Measurements from ENCODE around the gene STPG1. TPM values are rescaled to one million over a fixed set of nuclear protein-coding genes. Genes with fewer than 3 reads are reported as not detected.

The STPG1 gene
- total RNA-seq, 2 donors from 2014 or later = 9.8 to 10.8 TPM

DNA sequence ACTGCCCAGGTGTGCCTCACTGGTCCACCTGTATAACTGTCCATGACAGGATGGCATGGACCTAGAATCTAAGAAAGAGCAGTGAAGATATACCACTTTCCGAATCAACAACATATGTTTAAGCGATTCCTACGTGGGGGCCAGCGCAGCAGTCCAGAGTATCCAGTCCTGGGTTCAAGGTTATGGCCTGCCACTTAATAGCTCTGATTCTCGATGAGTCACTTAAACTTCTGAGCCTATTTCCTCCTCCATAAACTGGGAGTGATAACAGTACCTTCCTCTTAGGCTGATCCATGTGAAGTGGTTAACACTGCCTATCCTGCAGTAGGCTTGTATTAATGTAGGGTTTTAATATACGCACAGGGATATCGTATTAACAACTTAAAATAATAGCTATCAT lies 2.8 kb downstream of the STPG1 start:
- TF ChIP-seq POLR2AphosphoS5 (IDR thresholded peaks at IDR 0.05) (no peak), POLR2A (IDR thresholded peaks at IDR 0.05) (no peak)
- TF ChIP-seq, protein P1, sequence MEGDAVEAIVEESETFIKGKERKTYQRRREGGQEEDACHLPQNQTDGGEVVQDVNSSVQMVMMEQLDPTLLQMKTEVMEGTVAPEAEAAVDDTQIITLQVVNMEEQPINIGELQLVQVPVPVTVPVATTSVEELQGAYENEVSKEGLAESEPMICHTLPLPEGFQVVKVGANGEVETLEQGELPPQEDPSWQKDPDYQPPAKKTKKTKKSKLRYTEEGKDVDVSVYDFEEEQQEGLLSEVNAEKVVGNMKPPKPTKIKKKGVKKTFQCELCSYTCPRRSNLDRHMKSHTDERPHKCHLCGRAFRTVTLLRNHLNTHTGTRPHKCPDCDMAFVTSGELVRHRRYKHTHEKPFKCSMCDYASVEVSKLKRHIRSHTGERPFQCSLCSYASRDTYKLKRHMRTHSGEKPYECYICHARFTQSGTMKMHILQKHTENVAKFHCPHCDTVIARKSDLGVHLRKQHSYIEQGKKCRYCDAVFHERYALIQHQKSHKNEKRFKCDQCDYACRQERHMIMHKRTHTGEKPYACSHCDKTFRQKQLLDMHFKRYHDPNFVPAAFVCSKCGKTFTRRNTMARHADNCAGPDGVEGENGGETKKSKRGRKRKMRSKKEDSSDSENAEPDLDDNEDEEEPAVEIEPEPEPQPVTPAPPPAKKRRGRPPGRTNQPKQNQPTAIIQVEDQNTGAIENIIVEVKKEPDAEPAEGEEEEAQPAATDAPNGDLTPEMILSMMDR (IDR thresholded peaks at IDR 0.05) = no peak
- Histone ChIP-seq H3K9me3 (no peaks in the 10 kb centered on the region), H3K4me1 (replicated peaks) (no peaks in the 10 kb centered on the region), H3K4me3 (no peak overlapping the region), H3K27ac (no peak overlapping the region), H3K36me3 (no peaks in the 10 kb centered on the region), H3K27me3 (replicated peaks; ENCODE audit: insufficient read depth) (no peaks in the 10 kb centered on the region)
- intact Hi-C loops (cut with DNase I) = loop anchor here (10.0 kb wide), 1 partner anchor 414 kb away; no protein-coding TSS in a partner anchor
- WGBS = 94% methylated on average over 7 of the region's 7 CpGs
- DNase-seq (ENCODE audit: low spot score) = no peak

DNA sequence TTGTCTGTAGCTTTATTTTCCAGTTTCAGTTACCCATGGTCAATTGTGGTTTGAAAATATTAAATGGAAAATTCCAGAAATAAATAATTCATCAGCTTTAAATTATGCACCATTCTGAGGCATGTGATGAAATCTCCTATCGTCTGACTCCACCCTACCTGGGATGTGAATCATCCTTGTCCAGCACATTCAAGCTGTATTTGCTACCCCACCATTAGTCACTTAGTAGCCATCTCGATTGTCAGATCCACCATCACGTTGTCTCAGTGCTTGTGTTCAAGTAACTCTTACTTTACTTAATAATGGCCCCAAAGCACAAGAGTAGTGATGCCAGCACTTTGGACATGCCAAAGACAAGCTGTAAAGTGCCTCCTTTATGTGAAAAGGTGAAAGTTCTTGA lies 4.0 kb downstream of the STPG1 start:
- no peaks in the 10 kb centered on the region for H3K9me3 ChIP-seq
- intact Hi-C loops (cut with DNase I) = no loop called here
- WGBS = 86% methylated on average over 3 of the region's 3 CpGs
- H3K4me1 ChIP-seq (replicated peaks) = no peaks in the 10 kb centered on the region
- DNase-seq (ENCODE audit: low spot score) = no peak
- H3K4me3 ChIP-seq = no peak overlapping the region
- no peaks in the 10 kb centered on the region for H3K27me3 ChIP-seq (replicated peaks; ENCODE audit: insufficient read depth)
- H3K36me3 ChIP-seq = no peaks in the 10 kb centered on the region
- no peak for TF ChIP-seq POLR2A (IDR thresholded peaks at IDR 0.05)
- TF ChIP-seq, protein P1 (IDR thresholded peaks at IDR 0.05) = no peak
- no peak for TF ChIP-seq POLR2AphosphoS5 (IDR thresholded peaks at IDR 0.05)
- no peak overlapping the region for H3K27ac ChIP-seq

DNA sequence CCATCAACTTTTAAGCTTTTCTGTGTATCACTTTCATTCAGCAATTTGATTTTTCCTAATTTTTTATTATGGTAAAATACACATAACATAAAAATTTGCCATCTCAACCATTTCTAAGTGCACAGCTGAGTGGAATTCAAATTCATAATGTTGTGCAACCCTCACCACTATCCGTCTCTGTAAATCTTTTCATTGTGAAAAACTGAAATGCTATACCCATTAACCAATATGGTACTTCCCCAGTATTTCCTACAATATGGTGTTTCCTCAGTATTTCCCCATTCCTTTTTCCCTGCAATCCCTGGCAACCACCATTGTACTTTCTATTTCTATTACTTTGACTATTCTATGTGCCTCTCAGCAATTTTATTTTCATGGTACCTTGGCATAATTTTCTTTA lies 6.8 kb downstream of the STPG1 start:
- H3K36me3 ChIP-seq = no peaks in the 10 kb centered on the region
- TF ChIP-seq, protein P1 (IDR thresholded peaks at IDR 0.05) = no peak
- TF ChIP-seq POLR2AphosphoS5 (IDR thresholded peaks at IDR 0.05) (no peak), POLR2A (IDR thresholded peaks at IDR 0.05) (no peak)
- H3K9me3 ChIP-seq = no peaks in the 10 kb centered on the region
- intact Hi-C loops (cut with DNase I) = no loop called here
- no peak overlapping the region for H3K4me3 ChIP-seq
- WGBS = 94% methylated on average over 1 of the region's 1 CpG
- H3K27me3 ChIP-seq (replicated peaks; ENCODE audit: insufficient read depth) = no peaks in the 10 kb centered on the region
- H3K27ac ChIP-seq = no peak overlapping the region
- DNase-seq (ENCODE audit: low spot score) = no peak
- H3K4me1 ChIP-seq (replicated peaks) = no peaks in the 10 kb centered on the region

DNA sequence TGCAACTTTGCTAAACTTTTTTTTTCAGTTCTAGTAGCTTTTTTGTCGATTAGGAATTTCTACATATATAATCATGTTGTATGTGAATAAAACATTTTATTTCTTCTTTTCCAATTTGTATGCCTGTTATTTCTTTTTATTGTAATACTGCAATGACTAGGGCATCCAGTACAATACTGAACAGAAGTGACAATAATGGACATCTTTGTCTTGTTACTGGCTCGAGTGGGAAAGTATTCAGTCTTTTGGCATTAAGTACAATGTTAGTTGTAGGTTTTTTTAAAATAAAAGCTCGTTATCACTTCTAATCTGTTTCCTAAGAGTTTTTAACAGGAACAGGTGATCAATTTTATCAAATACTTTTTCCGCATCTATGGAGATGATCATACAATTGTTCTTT lies 9.8 kb downstream of the STPG1 start:
- intact Hi-C loops (cut with DNase I) = no loop called here

DNA sequence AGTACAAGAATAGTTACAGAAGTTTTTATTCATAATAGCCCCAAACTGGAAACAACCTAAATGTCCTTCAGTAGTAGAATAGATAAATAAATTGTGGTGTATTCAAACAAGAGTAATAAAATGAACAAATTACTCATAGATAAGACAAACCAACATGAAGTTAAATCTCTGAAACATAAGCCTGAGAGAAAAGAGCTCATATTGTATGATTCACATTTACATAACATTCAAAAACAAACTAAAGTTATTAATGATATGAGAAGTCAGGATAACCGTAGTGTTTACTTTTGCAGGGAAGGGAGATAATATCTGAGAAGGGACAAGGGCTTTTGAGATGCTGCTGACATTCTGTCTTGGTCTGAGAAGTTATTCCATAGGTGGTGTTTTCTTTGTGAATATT lies 13.5 kb downstream of the STPG1 start:
- no peak for TF ChIP-seq POLR2A (IDR thresholded peaks at IDR 0.05)
- no peak for TF ChIP-seq POLR2AphosphoS5 (IDR thresholded peaks at IDR 0.05)
- TF ChIP-seq, protein P1 (IDR thresholded peaks at IDR 0.05) = no peak
- intact Hi-C loops (cut with DNase I) = no loop called here
- H3K27ac ChIP-seq = no peak overlapping the region
- H3K4me1 ChIP-seq (replicated peaks) = no peaks in the 10 kb centered on the region
- H3K27me3 ChIP-seq (replicated peaks; ENCODE audit: insufficient read depth) = no peaks in the 10 kb centered on the region
- 34% methylated on average over 1 of the region's 1 CpG for WGBS
- H3K4me3 ChIP-seq = no peak overlapping the region
- no peak for DNase-seq (ENCODE audit: low spot score)
- no peaks in the 10 kb centered on the region for H3K36me3 ChIP-seq
- H3K9me3 ChIP-seq = no peaks in the 10 kb centered on the region

More for the DNA sequence above, 9.8 kb downstream of the STPG1 start:
- no peak for DNase-seq (ENCODE audit: low spot score)
- no peaks in the 10 kb centered on the region for H3K4me1 ChIP-seq (replicated peaks)
- WGBS = 82% methylated on average over 4 of the region's 4 CpGs
- H3K27me3 ChIP-seq (replicated peaks; ENCODE audit: insufficient read depth) = no peaks in the 10 kb centered on the region
- no peak for TF ChIP-seq POLR2A (IDR thresholded peaks at IDR 0.05)
- TF ChIP-seq, protein P1 (IDR thresholded peaks at IDR 0.05) = no peak
- no peak for TF ChIP-seq POLR2AphosphoS5 (IDR thresholded peaks at IDR 0.05)
- no peaks in the 10 kb centered on the region for H3K36me3 ChIP-seq
- no peak overlapping the region for H3K4me3 ChIP-seq
- no peaks in the 10 kb centered on the region for H3K9me3 ChIP-seq
- H3K27ac ChIP-seq = no peak overlapping the region
